SW480 (cell line): ENCODE measurements around the gene THEMIS.
A peak's percentile ranks its signal among the peaks of the same experiment; 100 is the strongest.
"Not testable (repeated sequence)": the region's sequence is repeated elsewhere in the genome, so short reads cannot be mapped to it uniquely, and the experiment has no call there.

Experiments used
- DNase-seq: peaks from one replicate; pipeline ENCODE4 v3.0.0-alpha.2; 2016; ENCODE audit warnings: low spot score

THEMIS gene

GRCh38 chr6:127794405-127794804 lies 106.5 kb downstream of the THEMIS start:
- DNase-seq = no peak

DNA sequence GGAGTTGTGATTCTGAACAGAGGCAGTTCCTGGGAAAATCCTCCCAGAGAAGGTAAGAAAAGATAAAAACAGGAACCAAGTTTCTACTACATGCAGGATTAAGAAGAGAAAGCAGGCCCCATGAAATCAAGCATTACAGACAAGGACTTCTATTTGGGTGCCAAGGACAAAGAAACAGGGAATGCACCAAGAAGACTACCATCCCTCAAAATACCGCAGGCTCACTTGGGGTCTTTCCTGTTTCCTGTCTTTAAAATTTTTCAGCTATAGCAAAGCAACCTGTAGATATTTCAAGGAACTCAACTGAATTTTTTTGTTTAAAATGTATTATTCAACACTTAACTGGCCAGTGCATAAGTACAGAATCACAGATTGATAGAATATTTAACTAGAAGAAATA lies 107.5 kb downstream of the THEMIS start:
- DNase-seq = no peak

GRCh38 chr6:127792616-127793015 lies 108.2 kb downstream of the THEMIS start:
- DNase-seq = no peak

- DNase-seq = no peak
Measured at GRCh38 chr6:127791779-127792528, 108.9 kb downstream of the THEMIS start.

DNA sequence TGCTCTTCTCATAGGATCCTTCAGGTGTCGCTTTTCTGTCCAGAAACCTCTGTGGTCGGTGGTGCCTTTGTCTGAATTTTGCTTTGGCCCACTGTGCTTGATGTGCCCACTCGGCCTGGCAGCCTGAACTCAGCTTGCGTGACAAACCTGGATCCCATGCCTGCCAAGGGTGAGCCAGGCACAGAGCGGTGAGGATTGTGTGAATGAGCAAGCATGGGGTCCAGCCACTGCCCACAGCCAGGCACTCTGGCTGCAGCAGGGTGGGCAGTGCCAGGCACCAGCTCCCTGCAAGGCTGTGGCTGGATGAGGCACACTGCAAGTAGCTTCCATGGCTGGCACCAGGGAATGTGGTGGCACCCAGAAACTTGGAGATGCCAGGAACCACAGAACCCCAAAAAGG lies 110.3 kb downstream of the THEMIS start:
- DNase-seq = no peak

GRCh38 chr6:127786109-127786508 lies 114.7 kb downstream of the THEMIS start:
- no peak for DNase-seq

DNA sequence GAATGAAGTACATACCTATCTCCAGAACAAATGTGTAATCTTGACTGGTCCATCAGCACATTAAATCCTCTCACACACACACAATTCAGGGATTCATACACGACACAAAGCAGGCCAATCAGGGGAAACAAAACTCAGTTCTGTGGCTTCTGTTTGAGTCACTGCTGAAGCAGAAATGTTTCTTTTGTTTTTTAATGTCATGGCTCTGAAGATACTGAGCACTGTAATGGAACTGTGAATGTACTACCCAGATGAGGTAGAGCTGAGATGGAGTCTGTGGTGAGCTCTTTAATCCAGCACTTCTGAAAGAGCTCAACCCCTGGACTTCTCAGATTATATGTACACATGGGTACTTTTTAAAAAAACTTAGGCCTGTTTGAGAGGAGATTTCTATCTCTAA lies 116.4 kb downstream of the THEMIS start:
- no peak for DNase-seq

- DNase-seq = not testable (repeated sequence)
Measured at GRCh38 chr6:127781636-127782272, 119.1 kb downstream of the THEMIS start.

- DNase-seq = no peak
Measured at GRCh38 chr6:127776320-127776719, 124.5 kb downstream of the THEMIS start.

- no peak for DNase-seq
Measured at GRCh38 chr6:127775371-127775770, 125.5 kb downstream of the THEMIS start.

- DNase-seq = no peak
Measured at GRCh38 chr6:127768745-127769144, 132.1 kb downstream of the THEMIS start.

- no peak for DNase-seq
Measured at GRCh38 chr6:127768223-127768622, 132.6 kb downstream of the THEMIS start.

- DNase-seq = no peak
Measured at GRCh38 chr6:127765949-127766348, 134.9 kb downstream of the THEMIS start.

DNA sequence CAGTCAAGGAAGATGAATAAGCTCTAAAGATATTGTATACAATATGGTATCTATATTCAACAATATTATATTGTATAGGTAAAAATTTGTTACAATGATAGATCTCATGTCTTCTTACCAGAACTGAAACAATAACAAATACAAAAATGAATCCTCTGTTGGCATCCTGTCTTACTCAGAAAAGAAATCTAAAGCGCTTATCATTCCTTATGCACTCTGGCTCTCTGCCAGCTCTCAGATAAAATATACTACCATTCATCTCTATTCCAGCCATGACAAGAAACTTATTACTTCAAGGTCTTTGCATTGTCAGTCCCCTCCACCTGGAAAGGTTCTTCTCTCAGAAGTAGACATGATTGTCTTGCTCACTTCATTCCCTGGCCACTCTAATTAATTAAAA lies 138.6 kb downstream of the THEMIS start:
- DNase-seq = no peak

DNA sequence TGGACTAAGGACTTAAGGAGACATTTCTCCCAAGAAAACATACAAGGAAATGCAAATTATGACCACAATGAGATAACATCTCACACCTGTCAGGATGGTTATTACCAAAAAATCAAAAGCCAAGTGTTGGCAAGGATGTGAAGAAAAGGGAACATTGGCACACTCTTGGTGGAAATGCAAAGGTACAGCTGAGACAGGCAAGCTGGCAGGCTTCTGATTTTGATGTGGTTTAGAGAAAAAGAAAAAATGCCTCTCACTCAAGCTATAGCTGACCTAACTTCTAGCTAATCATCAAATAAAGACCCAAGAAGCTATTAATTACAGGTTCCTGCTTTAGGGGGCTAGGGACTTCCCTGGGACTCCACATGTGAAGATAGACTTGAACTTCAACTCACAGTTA lies 139.8 kb downstream of the THEMIS start:
- no peak for DNase-seq

- DNase-seq = no peak
Measured at GRCh38 chr6:127749095-127749494, 151.8 kb downstream of the THEMIS start.

- DNase-seq = no peak
Measured at GRCh38 chr6:127748290-127748689, 152.6 kb downstream of the THEMIS start.

GRCh38 chr6:127738423-127738822 lies 162.4 kb downstream of the THEMIS start:
- DNase-seq = no peak

GRCh38 chr6:127737768-127738167 lies 163.1 kb downstream of the THEMIS start:
- no peak for DNase-seq

GRCh38 chr6:127737009-127737486 lies 163.8 kb downstream of the THEMIS start:
- peak; percentile 65 for DNase-seq

- DNase-seq = no peak
Measured at GRCh38 chr6:127732927-127733326, 167.9 kb downstream of the THEMIS start.

- DNase-seq = no peak
Measured at GRCh38 chr6:127727260-127727953, 173.5 kb downstream of the THEMIS start.

GRCh38 chr6:127725821-127726220 lies 175.0 kb downstream of the THEMIS start:
- no peak for DNase-seq
